Measurements from ENCODE around the gene ZNF611.
"Not testable (repeated sequence)": the region's sequence is repeated elsewhere in the genome, so short reads cannot be mapped to it uniquely, and the experiment has no call there.

DNA sequence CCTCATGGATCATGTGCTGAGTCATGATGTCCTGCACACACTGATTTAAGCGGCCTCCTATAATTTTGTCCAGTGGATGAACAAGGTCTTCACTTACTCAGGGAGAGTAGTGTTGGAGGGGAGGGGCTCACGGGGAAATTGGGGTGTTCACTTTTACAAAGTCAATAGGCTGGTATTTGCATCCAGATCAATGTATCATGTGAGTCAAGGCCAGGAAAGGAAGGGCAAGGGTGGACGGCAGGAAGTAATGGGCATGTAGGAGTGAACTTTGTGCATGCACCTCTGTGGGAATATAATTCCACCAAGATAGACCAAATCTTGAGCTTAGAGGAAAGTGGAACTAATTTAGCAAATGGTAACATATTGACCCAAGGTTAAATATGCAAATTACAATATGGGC is 23.2 kb downstream of the ZNF611 start:
- TF ChIP-seq, protein P1, sequence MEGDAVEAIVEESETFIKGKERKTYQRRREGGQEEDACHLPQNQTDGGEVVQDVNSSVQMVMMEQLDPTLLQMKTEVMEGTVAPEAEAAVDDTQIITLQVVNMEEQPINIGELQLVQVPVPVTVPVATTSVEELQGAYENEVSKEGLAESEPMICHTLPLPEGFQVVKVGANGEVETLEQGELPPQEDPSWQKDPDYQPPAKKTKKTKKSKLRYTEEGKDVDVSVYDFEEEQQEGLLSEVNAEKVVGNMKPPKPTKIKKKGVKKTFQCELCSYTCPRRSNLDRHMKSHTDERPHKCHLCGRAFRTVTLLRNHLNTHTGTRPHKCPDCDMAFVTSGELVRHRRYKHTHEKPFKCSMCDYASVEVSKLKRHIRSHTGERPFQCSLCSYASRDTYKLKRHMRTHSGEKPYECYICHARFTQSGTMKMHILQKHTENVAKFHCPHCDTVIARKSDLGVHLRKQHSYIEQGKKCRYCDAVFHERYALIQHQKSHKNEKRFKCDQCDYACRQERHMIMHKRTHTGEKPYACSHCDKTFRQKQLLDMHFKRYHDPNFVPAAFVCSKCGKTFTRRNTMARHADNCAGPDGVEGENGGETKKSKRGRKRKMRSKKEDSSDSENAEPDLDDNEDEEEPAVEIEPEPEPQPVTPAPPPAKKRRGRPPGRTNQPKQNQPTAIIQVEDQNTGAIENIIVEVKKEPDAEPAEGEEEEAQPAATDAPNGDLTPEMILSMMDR (IDR thresholded peaks at IDR 0.05), result not testable (repeated sequence)
- TF ChIP-seq POLR2AphosphoS5 (IDR thresholded peaks at IDR 0.05); POLR2A (IDR thresholded peaks at IDR 0.05; ENCODE audit: low read depth): not testable (repeated sequence)

Measured in esophagus muscularis mucosa (tissue), 3 donors.